K562 (cell line): ENCODE measurements around the gene ABCG1. TPM values are rescaled to one million over a fixed set of nuclear protein-coding genes. Genes with fewer than 3 reads are reported as not detected.

Experiments used
- ATAC-seq: fragments of 200-7000 bp; cut with Tn5 transposase; 3 replicates; pipeline ENCODE4 v1.9.1; 2020; ENCODE audit warnings: moderate library complexity
- BruUV-seq: library from RNA; stranded (reverse); fragments of 400-500 nt; replicated peaks from 2 replicates; lab custom pipeline; 2021; lab: Mats Ljungman, UMichigan
- CTCF ChIA-PET: fragments of 300-600 bp; formaldehyde crosslinking; extraction: SDS; loops from one replicate; lab custom pipeline; 2021; ENCODE audit warnings: low intra/inter-chr PET ratio; lab: Yijun Ruan, JAX
- POLR2A ChIA-PET: fragments of 300-600, 350-650 bp; sonication (Branson Sonifier 250); formaldehyde crosslinking; extraction: SDS; loops from one replicate; lab custom pipeline; 2021; ENCODE audit warnings: antibody characterized with exemption, inconsistent platforms; lab: Yijun Ruan, JAX
- DNase-seq, 4 experiments: peaks; one replicate each; pipeline versions ENCODE4 v3.0.0 to v3.0.0-alpha.2; 2011 to 2018; ENCODE audit warnings: low spot score in 3 of 4, mixed read lengths in 3 of 4; ENCODE audit errors: extremely low read depth in 1 of 4
- FAIRE-seq: peaks from 2 replicates; lab custom pipeline; 2011; peaks lifted over from hg19 to GRCh38; lab: Jason Lieb, UNC
- H2AFZ ChIP-seq: 2 replicates; pipeline ENCODE4 v1.6.0; 2011; ENCODE audit warnings: low read depth, low read length, control low read depth, inconsistent platforms
- H3K27ac ChIP-seq: fragments of 200-600 bp; 3 replicates; pipeline ENCODE4 v1.8.0; 2011; ENCODE audit warnings: low read depth, mild to moderate bottlenecking, control low read depth, inconsistent platforms, low read length, moderate library complexity, mixed read lengths; ENCODE audit errors: extremely low read depth
- H3K27me3 ChIP-seq, 2 experiments: fragments of 300-600 bp in 1 of 2; 2 replicates in 1 of 2; 3 replicates in 1 of 2; pipeline versions ENCODE4 v1.6.0 to v1.8.0; 2011; ENCODE audit warnings: inconsistent platforms in 2 of 2, low read length in 2 of 2, mild to moderate bottlenecking in 1 of 2, mixed read lengths in 1 of 2, moderate library complexity in 1 of 2; ENCODE audit not compliant: control insufficient read depth in 2 of 2, insufficient read depth in 2 of 2
- H3K36me3 ChIP-seq: fragments of 300-600 bp; 3 replicates; pipeline ENCODE4 v1.8.0; 2011; ENCODE audit warnings: mild to moderate bottlenecking, low read length, inconsistent platforms; ENCODE audit not compliant: control insufficient read depth, insufficient read depth
- H3K4me1 ChIP-seq, 2 experiments: fragments of 200-600 bp in 1 of 2; replicated peaks in 1 of 2; 2 replicates in 1 of 2; 3 replicates in 1 of 2; pipeline versions ENCODE4 v1.5.1 to v1.8.0; 2011; ENCODE audit warnings: inconsistent platforms in 2 of 2, low read length in 2 of 2, mild to moderate bottlenecking in 1 of 2, mixed read lengths in 1 of 2, moderate library complexity in 1 of 2; ENCODE audit not compliant: control insufficient read depth in 2 of 2, insufficient read depth in 2 of 2
- H3K4me2 ChIP-seq: 2 replicates; pipeline ENCODE4 v1.6.1; 2011; ENCODE audit warnings: low read length, control low read depth, inconsistent platforms, mixed read lengths; ENCODE audit not compliant: insufficient read depth
- H3K4me3 ChIP-seq: fragments of 200-600 bp; sonication (generic), shearing (Covaris generic); 2 replicates; pipeline ENCODE4 v1.5.1; 2016; ENCODE audit warnings: control low read depth, inconsistent platforms
- H3K79me2 ChIP-seq: fragments of 200-600 bp; 3 replicates; pipeline ENCODE4 v1.8.0; 2011; ENCODE audit warnings: low read length, inconsistent platforms; ENCODE audit not compliant: control insufficient read depth, insufficient read depth
- H3K9ac ChIP-seq, 2 experiments: 2 replicates each; pipeline versions ENCODE4 v1.6.0 to v1.6.1; 2011; ENCODE audit warnings: low read depth in 2 of 2, low read length in 2 of 2, control low read depth in 1 of 2, inconsistent platforms in 1 of 2, mild to moderate bottlenecking in 1 of 2, mixed read lengths in 1 of 2; ENCODE audit not compliant: insufficient read depth in 1 of 2
- H3K9me1 ChIP-seq: one replicate; pipeline ENCODE4 v1.6.0; 2011; ENCODE audit warnings: inconsistent platforms, mild to moderate bottlenecking, low read length, moderate library complexity; ENCODE audit not compliant: control insufficient read depth, insufficient read depth
- H3K9me3 ChIP-seq: replicated peaks from 2 replicates; pipeline ENCODE4 v1.5.1; 2011; ENCODE audit warnings: low read depth, low read length, inconsistent platforms; ENCODE audit not compliant: control insufficient read depth, insufficient read depth
- H4K20me1 ChIP-seq: replicated peaks from 2 replicates; pipeline ENCODE4 v1.6.1; 2011; ENCODE audit warnings: low read length, inconsistent platforms, mixed read lengths; ENCODE audit not compliant: control insufficient read depth, insufficient read depth
- KDM2B ChIP-seq: fragments of 250-450 bp; sonication (Bioruptor Pico); IDR thresholded peaks from 2 replicates; pipeline ENCODE4 v1.8.0; 2021; ENCODE audit warnings: mild to moderate bottlenecking, moderate library complexity
- MCM7 ChIP-seq, 2 experiments: fragments of 450-650 bp; IDR thresholded peaks; 2 replicates each; pipeline ENCODE4 v1.6.1; 2016 to 2018
- MEF2A ChIP-seq: IDR thresholded peaks from 2 replicates; pipeline ENCODE4 v1.6.1; 2011; ENCODE audit warnings: low read depth, mild to moderate bottlenecking, low read length, moderate library complexity; ENCODE audit not compliant: control insufficient read depth
- NFRKB ChIP-seq: fragments of 450-650 bp; IDR thresholded peaks from 2 replicates; pipeline ENCODE4 v1.6.1; 2016; ENCODE audit warnings: low read depth
- PBX2 ChIP-seq, 2 experiments: IDR thresholded peaks in 1 of 2; conservative IDR thresholded peaks in 1 of 2; 2 replicates each; pipeline ENCODE4 v1.6.1; 2016; ENCODE audit warnings: low read depth in 2 of 2, mild to moderate bottlenecking in 1 of 2, missing compliant biosample characterization in 1 of 2, missing genetic modification characterization in 1 of 2, moderate library complexity in 1 of 2
- RBM15 ChIP-seq: fragments of 200-400 bp; formaldehyde crosslinking; IDR thresholded peaks from 2 replicates; pipeline ENCODE4 v1.6.1; 2018; ENCODE audit warnings: mild to moderate bottlenecking, low read length, moderate library complexity; ENCODE audit not compliant: insufficient read depth
- SAFB ChIP-seq: fragments of 200-400 bp; formaldehyde crosslinking; IDR thresholded peaks from 2 replicates; pipeline ENCODE4 v1.6.1; 2017; ENCODE audit warnings: low read depth, low read length, borderline replicate concordance
- SMAD4 ChIP-seq: fragments of 250-450 bp; sonication (Bioruptor Pico); conservative IDR thresholded peaks from 2 replicates; pipeline ENCODE4 v1.8.0; 2021; ENCODE audit warnings: inconsistent platforms, mild to moderate bottlenecking, moderate library complexity
- THRA ChIP-seq: fragments of 450-650 bp; IDR thresholded peaks from 2 replicates; pipeline ENCODE4 v1.6.1; 2017; ENCODE audit warnings: mild to moderate bottlenecking, moderate library complexity
- ZBTB1 ChIP-seq: sonication (generic); formaldehyde crosslinking; IDR thresholded peaks from 2 replicates; pipeline ENCODE4 v1.8.1; 2023; ENCODE audit warnings: missing genetic modification reagents, low read depth, mild to moderate bottlenecking, borderline replicate concordance
- ZNF644 ChIP-seq: fragments of 200-800 bp; sonication (Bioruptor generic); IDR thresholded peaks from 2 replicates; pipeline ENCODE4 v1.6.1; 2016; ENCODE audit warnings: low read depth, missing genetic modification characterization, missing compliant biosample characterization
- WGBS: fragments of 100-300 bp; shearing (Covaris generic); methylation state at CpG from one replicate; pipeline ENCODE4 v1.1.6; 2016; ENCODE audit warnings: low coverage, mixed read lengths; ENCODE audit not compliant: insufficient coverage; ENCODE audit errors: missing lambda C conversion rate; 5-methylcytosine and 5-hydroxymethylcytosine counted together
- in situ Hi-C: fragments of 300-500 bp; cut with MboI; formaldehyde crosslinking; loops from 4 replicates; pipeline ENCODE4 v1.15.0; 2018; ENCODE audit warnings: inconsistent platforms, mixed read lengths
- intact Hi-C: fragments of 100-400 bp; cut with micrococcal nuclease; formaldehyde crosslinking; loops from 2 replicates; pipeline ENCODE4 v1.14.2; 2022
- polyA plus RNA-seq, 8 experiments: library from polyadenylated mRNA; depleted of rRNA in 4 of 8; stranded (reverse) in 5 of 8; unstranded in 3 of 8; fragments of >200 nt; fragmentation: Nextera tagmentation in 2 of 8; fragmentation: Illumina TruSeq in 1 of 8; extraction: Ambion mirVana in 2 of 8; extraction: Trizol in 1 of 8; gene quantifications; 2 replicates each; pipeline versions ENCODE4 v1.2.1 to v1.2.3, GENCODE V29; 2011 to 2014; ENCODE audit warnings: inconsistent platforms in 1 of 8, missing spikeins in 1 of 8
- total RNA-seq, 7 experiments: library from RNA; depleted of rRNA in 6 of 7; stranded (reverse); fragments of >200 nt in 6 of 7; fragmentation: Illumina TruSeq in 2 of 7; extraction: Trizol in 2 of 7; gene quantifications; 2 replicates each; pipeline versions ENCODE4 v1.2.1 to v1.2.3, GENCODE V29; 2011 to 2021; ENCODE audit warnings: low replicate concordance in 1 of 7
- TF ChIP-seq, protein P1 (sequence below), 2 experiments: fragments of 450-650 bp in 1 of 2; sonication (generic) in 1 of 2; formaldehyde crosslinking in 1 of 2; IDR thresholded peaks in 1 of 2; conservative IDR thresholded peaks in 1 of 2; 2 replicates each; pipeline versions ENCODE4 v1.6.1 to v1.8.1; 2016 to 2023; ENCODE audit warnings: mild to moderate bottlenecking in 2 of 2, moderate library complexity in 2 of 2, inconsistent platforms in 1 of 2, missing genetic modification reagents in 1 of 2
- TF ChIP-seq, protein P2 (sequence below): IDR thresholded peaks from 2 replicates; pipeline ENCODE4 v1.6.1; 2012; ENCODE audit warnings: low read depth, low read length, improper control_type of control experiment, borderline replicate concordance

ABCG1 gene
- total and polyA plus RNA-seq, 9 of the 15 experiments (the other 6 are each of a cell fraction or from before 2014, with no cell fraction given): 0.04 to 0.09 TPM; not detected in 7

GRCh38 chr21:42230178-42230577, 11.2 kb downstream of the ABCG1 start (continued):
- TF ChIP-seq, protein P1, sequence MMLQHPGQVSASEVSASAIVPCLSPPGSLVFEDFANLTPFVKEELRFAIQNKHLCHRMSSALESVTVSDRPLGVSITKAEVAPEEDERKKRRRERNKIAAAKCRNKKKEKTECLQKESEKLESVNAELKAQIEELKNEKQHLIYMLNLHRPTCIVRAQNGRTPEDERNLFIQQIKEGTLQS (IDR thresholded peaks at IDR 0.05): no peak
- TF ChIP-seq, protein P1 (CRISPR knock-in tag; conservative IDR thresholded peaks at IDR 0.05): no peak
- no peak for TF ChIP-seq ZNF644 (tag)
- no peak for TF ChIP-seq MEF2A
- TF ChIP-seq NFRKB: no peak
- TF ChIP-seq, all 486 proteins: peak for 0

- ChIA-PET CTCF (no interaction called here), POLR2A (interaction anchor here (0.6 to 1.3 kb wide), 2 partner anchors 48 to 246 kb away, joined by 3 to 4 read pairs; no protein-coding TSS in a partner anchor)
- H3K79me2 ChIP-seq: no peaks in the 10 kb centered on the region
- H3K36me3 ChIP-seq: no peaks in the 10 kb centered on the region
- no peaks in the 10 kb centered on the region; the same call in 1 of the 2 replicates for H4K20me1 ChIP-seq
- H3K27me3 ChIP-seq: peaks cover 47 to 70% of the 10 kb centered on the region in 2 experiments
- ATAC-seq (no peak), FAIRE-seq (no peak), DNase-seq (no peak)
- H3K4me1 ChIP-seq: peaks cover 17 to 19% of the 10 kb centered on the region in 2 experiments
- WGBS: 1% methylated on average over 13 of the region's 13 CpGs
- no peak overlapping the region for H3K4me3 ChIP-seq
- BruUV-seq: no TSS peak
- no peak overlapping the region for H3K9ac ChIP-seq
- intact Hi-C loops (no loop called here), in situ Hi-C loops (no loop called here)
- no peak for TF ChIP-seq MCM7 (IDR thresholded peaks at IDR 0.05)
- TF ChIP-seq RBM15: no peak
- no peak for TF ChIP-seq PBX2 (CRISPR knock-in tag; IDR thresholded peaks at IDR 0.05; ENCODE audit: low read depth)
- no peak for TF ChIP-seq PBX2 (tag; conservative IDR thresholded peaks at IDR 0.05; ENCODE audit: low read depth)
- no peak for TF ChIP-seq THRA
- TF ChIP-seq SAFB: no peak
- TF ChIP-seq ZBTB1 (CRISPR knock-in tag): no peak
- TF ChIP-seq KDM2B: no peak
- no peak for TF ChIP-seq SMAD4 (CRISPR knock-in tag)
- TF ChIP-seq, protein P2, sequence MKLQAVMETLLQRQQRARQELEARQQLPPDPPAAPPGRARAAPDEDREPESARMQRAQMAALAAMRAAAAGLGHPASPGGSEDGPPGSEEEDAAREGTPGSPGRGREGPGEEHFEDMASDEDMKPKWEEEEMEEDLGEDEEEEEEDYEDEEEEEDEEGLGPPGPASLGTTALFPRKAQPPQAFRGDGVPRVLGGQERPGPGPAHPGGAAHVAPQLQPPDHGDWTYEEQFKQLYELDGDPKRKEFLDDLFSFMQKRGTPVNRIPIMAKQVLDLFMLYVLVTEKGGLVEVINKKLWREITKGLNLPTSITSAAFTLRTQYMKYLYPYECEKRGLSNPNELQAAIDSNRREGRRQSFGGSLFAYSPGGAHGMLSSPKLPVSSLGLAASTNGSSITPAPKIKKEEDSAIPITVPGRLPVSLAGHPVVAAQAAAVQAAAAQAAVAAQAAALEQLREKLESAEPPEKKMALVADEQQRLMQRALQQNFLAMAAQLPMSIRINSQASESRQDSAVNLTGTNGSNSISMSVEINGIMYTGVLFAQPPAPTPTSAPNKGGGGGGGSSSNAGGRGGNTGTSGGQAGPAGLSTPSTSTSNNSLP: no peak
- no peak overlapping the region for H3K4me2 ChIP-seq
- H3K9me3 ChIP-seq: no peaks in the 10 kb centered on the region
- H2AFZ ChIP-seq: no peak overlapping the region
- peaks cover 4% of the 10 kb centered on the region for H3K9me1 ChIP-seq
- no peak overlapping the region for H3K27ac ChIP-seq
Measured at GRCh38 chr21:42230636-42231035, 11.7 kb downstream of the ABCG1 start.
